Cardiac muscle cell (in vitro differentiated cells and primary cell): ENCODE data around the gene TTYH3. TPM values are rescaled to one million over a fixed set of nuclear protein-coding genes. Genes with fewer than 3 reads are reported as not detected.

ENCODE experiments used
- DNase-seq, 2 donors: peaks; one replicate each; pipeline versions ENCODE4 v3.0.0 to v3.0.0-alpha.2; 2010 to 2017; ENCODE audit warnings: low read depth in 1 of 2, low spot score in 1 of 2
- H3K27ac ChIP-seq: fragments of 200-600 bp; sonication (generic); 2 replicates; pipeline ENCODE4 v1.5.1; 2016
- H3K27me3 ChIP-seq: fragments of 200-600 bp; sonication (generic); 2 replicates; pipeline ENCODE4 v1.6.0; 2016; ENCODE audit warnings: control low read depth
- H3K36me3 ChIP-seq: fragments of 200-600 bp; sonication (generic); 2 replicates; pipeline ENCODE4 v1.5.1; 2016; ENCODE audit warnings: control low read depth
- H3K4me1 ChIP-seq: fragments of 200-600 bp; sonication (generic); 2 replicates; pipeline ENCODE4 v1.8.1; 2017; ENCODE audit warnings: low read depth, mild to moderate bottlenecking, mixed run types
- H3K4me3 ChIP-seq: fragments of 200-600 bp; sonication (generic); 2 replicates; pipeline ENCODE4 v1.5.1; 2016; ENCODE audit warnings: mild to moderate bottlenecking
- H3K9me3 ChIP-seq: fragments of 200-600 bp; sonication (generic); 2 replicates; pipeline ENCODE4 v1.5.1; 2017; ENCODE audit warnings: low read depth, mild to moderate bottlenecking, control low read depth
- polyA plus RNA-seq: library from polyadenylated mRNA; unstranded; fragments of >200 nt; fragmentation: Nextera tagmentation; extraction: Ambion mirVana; gene quantifications from 2 replicates; pipeline ENCODE4 v1.2.1, GENCODE V29; 2016
- total RNA-seq: library from RNA; depleted of rRNA; stranded (reverse); fragments of >200 nt; gene quantifications from 2 replicates; pipeline ENCODE4 v1.2.3, GENCODE V29; 2016
- TF ChIP-seq, protein P1 (sequence below): IDR thresholded peaks from 2 replicates; pipeline ENCODE4 v1.5.1; 2012; ENCODE audit warnings: low read depth, mild to moderate bottlenecking, low read length

The TTYH3 gene
- total and polyA plus RNA-seq, 2 experiments from 2014 or later, result 64.6 to 86.6 TPM

GRCh38 chr7:2710901-2711551 is 79.2 kb downstream of the TTYH3 start:
- H3K27ac ChIP-seq, result peak overlapping the region; percentile 95
- no peaks in the 10 kb centered on the region for H3K9me3 ChIP-seq
- no peak overlapping the region for H3K4me3 ChIP-seq
- TF ChIP-seq, protein P1, sequence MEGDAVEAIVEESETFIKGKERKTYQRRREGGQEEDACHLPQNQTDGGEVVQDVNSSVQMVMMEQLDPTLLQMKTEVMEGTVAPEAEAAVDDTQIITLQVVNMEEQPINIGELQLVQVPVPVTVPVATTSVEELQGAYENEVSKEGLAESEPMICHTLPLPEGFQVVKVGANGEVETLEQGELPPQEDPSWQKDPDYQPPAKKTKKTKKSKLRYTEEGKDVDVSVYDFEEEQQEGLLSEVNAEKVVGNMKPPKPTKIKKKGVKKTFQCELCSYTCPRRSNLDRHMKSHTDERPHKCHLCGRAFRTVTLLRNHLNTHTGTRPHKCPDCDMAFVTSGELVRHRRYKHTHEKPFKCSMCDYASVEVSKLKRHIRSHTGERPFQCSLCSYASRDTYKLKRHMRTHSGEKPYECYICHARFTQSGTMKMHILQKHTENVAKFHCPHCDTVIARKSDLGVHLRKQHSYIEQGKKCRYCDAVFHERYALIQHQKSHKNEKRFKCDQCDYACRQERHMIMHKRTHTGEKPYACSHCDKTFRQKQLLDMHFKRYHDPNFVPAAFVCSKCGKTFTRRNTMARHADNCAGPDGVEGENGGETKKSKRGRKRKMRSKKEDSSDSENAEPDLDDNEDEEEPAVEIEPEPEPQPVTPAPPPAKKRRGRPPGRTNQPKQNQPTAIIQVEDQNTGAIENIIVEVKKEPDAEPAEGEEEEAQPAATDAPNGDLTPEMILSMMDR, result no peak
- H3K36me3 ChIP-seq, result no peaks in the 10 kb centered on the region
- DNase-seq, result no peak
- peaks cover 51% of the 10 kb centered on the region for H3K4me1 ChIP-seq
- H3K27me3 ChIP-seq, result no peaks in the 10 kb centered on the region

DNA sequence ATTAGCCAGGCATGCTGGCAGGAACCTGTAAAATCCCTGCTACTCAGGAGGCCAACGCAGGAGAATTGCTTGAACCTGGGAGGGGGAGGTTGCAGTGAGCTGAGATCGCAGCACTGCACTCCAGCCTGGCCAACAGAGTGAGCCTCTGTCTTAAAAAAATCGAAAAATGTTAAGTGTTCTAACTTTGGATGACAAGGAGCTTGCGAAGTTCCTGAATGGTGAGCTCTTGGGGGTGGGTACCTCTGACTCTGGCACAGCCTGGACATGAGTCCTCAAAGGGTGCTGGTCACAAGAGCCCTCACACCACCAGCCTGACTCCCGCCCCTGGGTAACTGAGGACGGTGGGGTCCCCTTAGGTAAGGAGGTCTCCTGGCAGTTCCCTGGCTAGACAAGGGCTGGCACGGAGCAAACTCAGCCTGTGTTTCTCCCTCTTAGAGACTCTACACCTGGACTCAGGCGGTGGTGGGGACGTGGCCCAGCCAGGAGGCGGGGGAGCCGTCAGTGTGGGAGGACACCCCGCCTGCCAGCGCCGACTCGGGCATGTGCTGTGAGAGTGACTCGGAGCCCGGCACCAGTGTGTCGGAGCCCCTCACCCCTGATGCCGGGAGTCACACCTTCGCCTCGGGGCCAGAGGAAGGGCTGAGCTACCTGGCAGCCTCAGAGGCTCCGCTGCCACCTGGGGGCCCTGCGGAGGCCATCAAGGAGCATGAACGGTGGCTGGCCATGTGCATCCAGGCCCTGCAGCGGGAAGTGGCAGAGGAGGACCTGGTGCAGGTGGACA is 80.3 kb downstream of the TTYH3 start:
- no peaks in the 10 kb centered on the region for H3K9me3 ChIP-seq
- peaks cover 62% of the 10 kb centered on the region for H3K4me1 ChIP-seq
- H3K36me3 ChIP-seq, result no peaks in the 10 kb centered on the region
- TF ChIP-seq, protein P1, result no peak
- no peaks in the 10 kb centered on the region for H3K27me3 ChIP-seq
- peak overlapping the region; percentile 95 for H3K27ac ChIP-seq
- H3K4me3 ChIP-seq, result no peak overlapping the region
- DNase-seq, result peak in 1 of 2 donors; percentile 55

DNA sequence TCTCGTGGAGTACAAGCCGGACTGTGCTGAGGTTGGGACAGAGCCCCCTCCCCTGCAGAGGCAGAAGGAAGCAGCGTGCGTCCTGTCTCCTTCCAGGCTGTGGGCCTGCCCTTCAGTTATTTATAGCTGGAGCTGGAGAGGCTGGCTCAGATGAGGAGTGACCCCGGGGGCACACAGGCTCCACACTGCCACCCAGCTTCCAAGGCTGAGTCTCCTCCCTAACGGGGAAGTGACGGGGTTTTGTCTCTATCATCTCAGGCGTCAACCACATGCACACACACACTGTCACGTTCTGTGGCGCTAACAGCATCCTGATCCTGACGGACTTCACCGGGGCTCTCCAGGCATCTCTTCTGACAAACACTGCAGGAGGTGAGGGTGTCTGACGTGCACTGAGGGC is 81.6 kb downstream of the TTYH3 start:
- TF ChIP-seq, protein P1, result no peak
- Histone ChIP-seq H3K36me3 (no peaks in the 10 kb centered on the region), H3K27ac (peak overlapping the region; percentile 95), H3K4me3 (no peak overlapping the region), H3K27me3 (no peaks in the 10 kb centered on the region), H3K4me1 (peaks cover 74% of the 10 kb centered on the region), H3K9me3 (no peaks in the 10 kb centered on the region)
- peak in 1 of 2 donors; percentile 86 for DNase-seq

DNA sequence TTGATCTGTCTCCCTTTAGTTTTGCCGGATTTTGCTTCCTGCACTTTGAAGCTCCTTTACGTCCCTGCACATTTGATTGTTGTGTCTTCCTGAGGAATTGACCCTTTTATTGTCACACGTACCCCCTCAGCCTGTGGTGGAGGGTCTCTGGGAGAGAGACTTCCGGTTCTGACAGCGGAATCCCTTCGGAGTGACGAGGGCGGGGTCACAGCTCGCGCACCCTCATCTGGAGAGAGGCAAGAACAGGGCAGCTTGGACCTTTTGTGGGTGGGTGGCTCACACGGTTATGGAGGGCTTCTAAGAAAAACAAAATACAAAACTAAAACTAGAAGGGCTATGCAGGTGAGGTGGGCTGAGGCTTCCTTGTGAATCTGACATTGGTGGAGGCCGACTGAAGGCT is 82.2 kb downstream of the TTYH3 start:
- Histone ChIP-seq H3K4me3 (no peak overlapping the region), H3K27me3 (no peaks in the 10 kb centered on the region), H3K27ac (peak overlapping the region; percentile 95), H3K36me3 (no peaks in the 10 kb centered on the region), H3K9me3 (no peaks in the 10 kb centered on the region), H3K4me1 (peaks cover 80% of the 10 kb centered on the region)
- TF ChIP-seq, protein P1, result no peak
- DNase-seq, result no peak

Other genes starting within 250 kb of the TTYH3 start
- 24.3 and 25.6 TPM in 2 replicates for gene CHST12, start 228.4 kb upstream of the TTYH3 start, total RNA-seq
- 26.8 and 29.3 TPM in 2 replicates for gene CHST12, start 228.4 kb upstream of the TTYH3 start, polyA plus RNA-seq
- not detected in 2 replicates for gene GRIFIN, start 155.6 kb upstream of the TTYH3 start, total RNA-seq
- gene GRIFIN, start 155.6 kb upstream of the TTYH3 start, polyA plus RNA-seq, result not detected in 2 replicates
- 1.3 and 1.6 TPM in 2 replicates for gene LFNG, start 112.2 kb upstream of the TTYH3 start, total RNA-seq
- gene LFNG, start 112.2 kb upstream of the TTYH3 start, polyA plus RNA-seq, result 0.45 TPM in 1 of 2 replicates, not detected in the other
- 79.9 and 109 TPM in 2 replicates for gene BRAT1, start 76.5 kb upstream of the TTYH3 start, total RNA-seq
- 80.5 and 106 TPM in 2 replicates for gene BRAT1, start 76.5 kb upstream of the TTYH3 start, polyA plus RNA-seq
- 23.4 and 41.4 TPM in 2 replicates for gene IQCE, start 73.0 kb upstream of the TTYH3 start, total RNA-seq
- gene IQCE, start 73.0 kb upstream of the TTYH3 start, polyA plus RNA-seq, result 13.8 and 18.0 TPM in 2 replicates
- 0.80 and 1.1 TPM in 2 replicates for gene AMZ1, start 56.2 kb downstream of the TTYH3 start, total RNA-seq
- gene AMZ1, start 56.2 kb downstream of the TTYH3 start, polyA plus RNA-seq, result 1.6 and 1.7 TPM in 2 replicates
- gene GNA12, start 212.3 kb downstream of the TTYH3 start, total RNA-seq, result 34.5 and 54.4 TPM in 2 replicates
- gene GNA12, start 212.3 kb downstream of the TTYH3 start, polyA plus RNA-seq, result 59.1 and 64.2 TPM in 2 replicates